Fibroblast of skin of left biceps (primary cell): ENCODE data around the gene FBH1.
"Not testable (repeated sequence)": the region's sequence is repeated elsewhere in the genome, so short reads cannot be mapped to it uniquely, and the experiment has no call there.

Experiments used
- DNase-seq, 2 experiments: peaks; one replicate each; pipeline ENCODE4 v3.0.0-alpha.2; 2013; ENCODE audit warnings: low read depth in 2 of 2

FBH1 gene

DNA sequence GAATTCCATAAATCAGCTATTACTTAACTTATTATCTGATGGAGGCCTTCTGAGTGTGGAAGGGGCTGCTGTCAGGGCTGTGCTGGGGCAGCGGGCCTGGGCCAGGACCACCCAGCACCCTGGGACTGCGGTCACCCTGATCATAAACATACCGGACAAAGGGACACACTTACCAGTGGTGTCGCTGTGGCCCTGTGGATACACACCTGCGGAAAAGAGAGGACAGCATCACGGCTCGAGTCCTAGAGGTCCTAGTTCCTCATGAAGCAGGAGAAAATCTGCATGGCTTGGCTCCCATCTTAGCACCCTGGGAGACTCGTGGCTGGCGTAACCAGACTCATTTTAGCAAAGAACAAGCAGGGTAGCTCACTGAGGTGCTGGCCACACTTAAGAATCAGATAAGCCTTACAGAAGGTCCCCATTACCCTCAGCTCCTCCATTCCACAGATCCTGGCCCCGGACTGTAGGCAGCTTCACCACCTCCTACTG lies 69.6 kb downstream of the FBH1 start:
- no peak for DNase-seq

DNA sequence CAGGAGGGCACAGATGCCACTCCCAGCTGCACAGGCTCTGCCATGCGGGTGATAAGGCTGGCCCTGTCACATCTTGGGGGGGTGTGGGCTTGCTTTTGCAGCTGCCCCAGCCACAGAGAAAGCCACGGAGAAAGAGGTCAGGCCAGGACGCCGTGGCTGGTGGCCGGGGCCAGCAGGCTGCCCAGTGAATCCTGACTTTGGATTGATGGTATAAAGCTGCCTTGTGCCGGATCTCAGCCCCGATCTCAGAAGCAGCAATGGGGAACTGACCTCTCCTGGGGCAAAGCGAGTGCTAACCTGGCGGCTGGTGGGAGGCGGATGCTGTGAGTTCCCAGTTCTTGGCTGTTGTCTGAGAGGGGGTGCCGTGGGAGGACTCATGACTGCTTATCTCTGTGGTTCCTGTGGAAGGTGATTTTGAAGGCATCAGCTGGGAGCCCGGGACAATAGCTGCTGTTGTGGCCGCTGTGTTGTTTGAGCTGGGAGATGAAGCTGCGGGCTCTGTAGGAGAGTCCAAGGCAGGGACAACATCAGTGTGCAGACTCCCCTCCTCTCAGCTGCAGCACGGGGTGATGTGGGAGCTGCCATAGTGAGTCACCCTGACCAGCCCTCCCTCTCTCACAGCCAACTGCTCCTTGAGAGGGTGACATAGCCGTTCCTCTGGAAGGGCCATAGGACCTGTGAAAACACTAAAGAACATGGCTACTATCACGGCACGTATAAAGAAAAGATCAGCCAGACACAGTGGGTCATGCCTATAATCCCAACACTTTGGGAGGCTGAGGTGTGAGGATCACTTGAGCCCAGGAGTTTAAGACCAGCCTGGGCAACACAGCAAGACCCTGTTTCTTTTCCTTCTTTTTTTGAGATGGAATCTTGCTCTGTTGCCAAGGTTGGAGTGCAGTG lies 70.3 kb downstream of the FBH1 start:
- no peak for DNase-seq

- not testable (repeated sequence) for DNase-seq
Observed at GRCh38 chr10:5960973-5961275, 70.9 kb downstream of the FBH1 start.

- DNase-seq = no peak
Observed at GRCh38 chr10:5961405-5962100, 71.5 kb downstream of the FBH1 start.

- DNase-seq = not testable (repeated sequence)
Observed at GRCh38 chr10:5962358-5962940, 72.4 kb downstream of the FBH1 start.

GRCh38 chr10:5963071-5963470 lies 73.0 kb downstream of the FBH1 start:
- DNase-seq = no peak

- DNase-seq = no peak
Observed at GRCh38 chr10:5963591-5963990, 73.5 kb downstream of the FBH1 start.

- DNase-seq = no peak
Observed at GRCh38 chr10:5964736-5965135, 74.7 kb downstream of the FBH1 start.

DNA sequence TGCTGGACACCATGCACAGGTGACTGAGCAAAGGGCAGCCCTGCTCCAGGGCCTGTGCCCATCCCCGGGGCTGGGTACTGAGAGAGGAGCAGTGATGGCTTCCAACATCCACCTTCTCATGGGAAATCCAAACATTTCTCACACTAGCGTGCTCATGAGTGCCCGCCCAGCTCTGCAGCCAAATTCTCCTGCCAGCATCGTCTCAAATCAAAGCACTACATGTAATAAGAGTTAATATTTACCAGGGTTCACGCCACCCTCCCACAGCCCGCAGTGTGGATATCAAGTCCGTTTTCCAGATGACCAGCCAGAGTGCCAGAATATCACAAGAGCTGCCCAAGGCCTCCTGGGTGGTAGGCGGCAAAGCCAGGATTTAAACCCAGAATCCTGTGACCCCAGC lies 75.2 kb downstream of the FBH1 start:
- DNase-seq = no peak

DNA sequence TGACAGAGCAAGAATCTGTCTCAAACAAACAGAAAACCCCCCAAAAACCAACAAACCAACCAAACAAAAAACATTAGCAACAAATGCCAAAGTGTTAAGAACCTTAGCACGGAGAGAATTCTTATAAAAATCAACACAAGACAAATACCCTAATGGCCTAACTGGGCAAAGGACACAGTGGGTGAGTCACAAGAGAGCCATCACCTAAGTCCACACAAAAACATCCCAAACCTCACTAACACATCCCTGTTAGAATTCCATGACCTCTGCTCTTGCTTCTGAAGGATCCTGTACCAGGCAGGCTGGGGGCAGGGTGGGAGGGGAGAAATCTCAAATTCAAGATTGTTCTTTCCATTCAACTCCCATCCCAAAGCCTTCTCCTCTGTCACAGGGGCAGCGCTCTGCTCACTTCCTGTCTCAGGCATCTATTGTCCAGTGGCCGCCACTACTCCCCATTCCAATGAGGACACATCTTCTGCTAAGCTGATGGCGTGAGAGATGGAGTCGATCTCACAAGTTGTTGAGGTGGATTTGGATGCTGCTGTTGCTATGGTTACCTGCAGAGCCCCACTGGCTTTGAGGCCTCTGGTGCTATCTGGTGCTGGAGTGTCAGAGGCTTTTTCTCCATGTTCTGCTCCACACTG lies 78.1 kb downstream of the FBH1 start:
- DNase-seq = no peak

GRCh38 chr10:5968681-5969453 lies 78.8 kb downstream of the FBH1 start:
- no peak for DNase-seq

DNA sequence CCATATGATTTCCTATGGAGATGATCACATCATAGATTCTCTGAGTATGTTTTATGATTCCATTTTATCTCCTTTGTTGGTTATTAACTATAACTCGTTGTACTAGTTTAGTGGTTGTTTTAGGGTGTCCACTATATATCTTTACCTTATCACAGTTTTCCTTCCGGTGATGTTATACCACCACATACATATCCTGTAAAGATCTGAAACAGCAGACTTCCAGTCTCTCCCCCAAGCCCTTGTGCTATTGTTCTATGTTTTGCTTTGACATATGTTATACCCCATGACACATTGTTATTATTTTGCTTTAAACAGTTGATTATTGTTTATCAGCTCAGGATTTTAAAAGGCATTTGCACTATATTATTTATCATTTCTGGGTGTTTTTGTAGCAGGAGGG lies 80.0 kb downstream of the FBH1 start:
- no peak for DNase-seq

DNA sequence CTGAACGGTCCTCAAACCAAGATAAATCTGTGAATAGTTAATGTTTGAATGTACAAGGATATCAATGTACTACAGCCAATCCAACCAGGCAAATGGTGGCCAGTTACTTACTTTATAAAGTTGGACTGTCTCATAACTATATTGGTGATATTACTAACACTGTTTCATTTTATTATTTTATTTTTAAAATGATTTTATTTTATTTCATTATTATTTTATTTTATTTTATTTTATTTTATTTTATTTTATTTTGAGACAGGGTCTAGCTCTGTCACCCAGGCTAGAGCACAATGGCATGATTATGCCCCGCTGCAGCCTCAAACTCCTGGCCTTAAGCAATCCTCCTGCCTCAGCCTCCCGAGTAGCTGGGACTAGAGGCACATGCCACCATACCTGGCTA lies 80.5 kb downstream of the FBH1 start:
- DNase-seq = no peak

- no peak for DNase-seq
Observed at GRCh38 chr10:5971315-5971832, 81.3 kb downstream of the FBH1 start.

GRCh38 chr10:5971886-5972285 lies 81.8 kb downstream of the FBH1 start:
- no peak for DNase-seq

DNA sequence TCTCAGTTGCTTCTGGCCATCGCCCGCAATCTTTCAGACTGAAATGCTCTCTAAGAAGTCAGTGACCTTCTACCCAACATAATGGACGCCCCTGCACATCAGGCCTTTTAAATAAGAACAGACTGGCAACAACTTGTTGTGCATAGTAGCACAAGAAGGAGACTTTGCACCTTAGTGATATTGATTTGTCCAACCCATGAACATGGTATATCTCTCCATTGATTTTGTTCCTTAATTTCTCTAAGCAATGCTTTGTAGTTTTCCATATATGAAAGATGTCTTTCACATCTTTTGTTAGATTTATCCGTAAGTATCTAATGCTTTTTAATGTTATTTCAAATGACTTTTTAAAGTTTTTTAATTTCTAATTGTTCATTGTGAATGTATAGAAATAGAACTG lies 83.0 kb downstream of the FBH1 start:
- DNase-seq = no peak

GRCh38 chr10:5975641-5976473 lies 85.8 kb downstream of the FBH1 start:
- no peak for DNase-seq

DNA sequence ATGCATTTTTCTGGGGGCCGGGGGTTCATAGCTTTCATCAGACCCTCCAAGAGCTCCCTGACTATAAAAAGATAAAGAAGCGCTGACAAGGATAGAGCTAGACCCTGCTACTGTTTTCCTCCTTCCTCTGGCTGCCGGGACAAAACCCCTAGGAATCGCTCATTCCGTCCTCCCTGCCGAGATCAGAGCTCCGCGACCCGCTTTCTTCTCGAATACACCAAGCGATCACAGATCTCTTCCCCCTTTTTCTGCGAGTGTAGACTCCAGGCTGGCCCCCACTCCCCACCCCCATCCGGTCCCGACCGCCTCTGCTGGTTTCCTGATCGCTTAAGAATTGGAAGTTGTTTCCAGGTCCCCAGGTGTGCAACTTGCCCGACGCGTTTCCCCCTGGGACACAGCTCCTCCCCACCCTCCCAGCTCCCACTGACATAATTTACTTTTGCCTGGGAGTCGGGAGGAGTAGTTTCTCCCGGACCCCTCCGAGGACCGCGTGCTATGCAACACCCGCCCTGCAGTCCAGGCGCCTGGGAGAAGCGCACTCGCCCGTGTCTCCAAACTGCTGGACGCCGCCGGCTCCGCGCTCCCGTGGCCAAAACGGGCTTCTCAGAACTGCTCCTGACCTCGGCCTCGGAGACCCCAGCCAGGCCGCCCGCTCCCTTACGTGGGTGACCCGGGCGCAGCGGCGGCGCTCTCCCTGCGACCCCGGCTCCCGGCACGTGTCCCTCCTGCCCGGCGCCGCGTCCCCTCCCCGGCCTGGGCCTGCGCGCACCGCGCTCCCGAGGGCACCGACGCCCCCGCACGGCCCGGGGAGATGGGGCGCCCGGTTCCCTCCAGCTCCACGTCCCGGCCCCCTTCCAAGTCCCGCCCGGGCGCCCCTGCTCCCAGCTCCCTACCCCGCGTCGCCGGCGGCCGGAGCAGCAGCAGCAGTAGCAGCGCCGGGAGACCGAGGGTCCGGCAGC lies 86.7 kb downstream of the FBH1 start:
- no peak for DNase-seq
